Kidney (tissue), 14 donors: Measurements from ENCODE around the gene SENP1. TPM values are rescaled to one million over a fixed set of nuclear protein-coding genes. Genes with fewer than 3 reads are reported as not detected.

Experiments used
- DNase-seq, 5 donors: peaks; one replicate each; pipeline ENCODE4 v3.0.0-alpha.2; 2013 to 2020
- FAIRE-seq: peaks from 2 replicates; lab custom pipeline; 2012; peaks lifted over from hg19 to GRCh38; lab: Jason Lieb, UNC
- H3K27ac ChIP-seq, 2 donors: one replicate each; pipeline ENCODE4 v1.7.0; 2013; ENCODE audit warnings: low read depth in 2 of 2, low read length in 2 of 2, inconsistent platforms in 1 of 2
- H3K27me3 ChIP-seq: one replicate; pipeline ENCODE4 v1.7.1; 2013; ENCODE audit warnings: low read length, inconsistent platforms; ENCODE audit not compliant: control insufficient read depth, insufficient read depth
- H3K36me3 ChIP-seq, 3 donors: one replicate each; pipeline versions ENCODE4 v1.7.0 to v1.7.1; 2013; ENCODE audit warnings: low read length in 3 of 3, control low read depth in 1 of 3, inconsistent platforms in 1 of 3; ENCODE audit not compliant: insufficient read depth in 3 of 3, control insufficient read depth in 2 of 3
- H3K4me1 ChIP-seq, 3 donors: one replicate each; pipeline versions ENCODE4 v1.7.0 to v1.7.1; 2013; ENCODE audit warnings: low read length in 3 of 3, inconsistent platforms in 1 of 3, low read depth in 1 of 3; ENCODE audit not compliant: control insufficient read depth in 2 of 3, insufficient read depth in 2 of 3
- H3K4me3 ChIP-seq, 3 donors: one replicate each; pipeline versions ENCODE4 v1.7.0 to v1.8.1; 2013; ENCODE audit warnings: low read length in 3 of 3, control low read depth in 1 of 3, inconsistent platforms in 1 of 3
- H3K9ac ChIP-seq, 3 donors: one replicate each; pipeline versions ENCODE4 v1.7.0 to v1.7.1; 2013; ENCODE audit warnings: low read length in 3 of 3, control low read depth in 1 of 3, inconsistent platforms in 1 of 3
- H3K9me3 ChIP-seq, 3 donors: one replicate each; pipeline versions ENCODE4 v1.7.0 to v1.7.1; 2013; ENCODE audit warnings: low read length in 3 of 3, control low read depth in 1 of 3, inconsistent platforms in 1 of 3; ENCODE audit not compliant: control insufficient read depth in 2 of 3, insufficient read depth in 1 of 3
- intact Hi-C: fragments of 100-400 bp; cut with DNase I; formaldehyde crosslinking; loops from one replicate; pipeline ENCODE4 v1.11.1; 2022
- polyA plus RNA-seq: library from polyadenylated mRNA; stranded (reverse); fragments of 350-450 nt; fragmentation: Illumina TruSeq; extraction: RNeasy Lipid Tissue Mini Kit (QIAGEN cat#74804); gene quantifications from one replicate; pipeline ENCODE4 v1.2.3, GENCODE V29; 2014; ENCODE audit warnings: low read depth, low replicate concordance; ENCODE audit not compliant: insufficient read depth
- total RNA-seq: library from RNA; stranded (reverse); fragmentation: NEBNext Ultra II Directional; extraction: Animal tissue kit (Norgen Biotek cat#: 25700); gene quantifications from one replicate; pipeline ENCODE4 v1.2.1, GENCODE V29; 2021
- TF ChIP-seq, protein P1 (sequence below): IDR thresholded peaks from 3 replicates; pipeline ENCODE4 v1.5.1; 2012; ENCODE audit warnings: mild to moderate bottlenecking, moderate library complexity, borderline replicate concordance; ENCODE audit not compliant: insufficient read depth; ENCODE audit errors: extremely low read depth
- donor health status: control.
- donor health status: control.
- donor health status: control.
- donor health status: control.
- donor health status: control.
- donor health status: DM: yes; HTN: yes; CAD: no.
- donor health status: Normal renal cell carcinoma (clear cell type).

SENP1 gene
- total and polyA plus RNA-seq, 2 donors from 2014 or later = 3.5 to 19.4 TPM

DNA sequence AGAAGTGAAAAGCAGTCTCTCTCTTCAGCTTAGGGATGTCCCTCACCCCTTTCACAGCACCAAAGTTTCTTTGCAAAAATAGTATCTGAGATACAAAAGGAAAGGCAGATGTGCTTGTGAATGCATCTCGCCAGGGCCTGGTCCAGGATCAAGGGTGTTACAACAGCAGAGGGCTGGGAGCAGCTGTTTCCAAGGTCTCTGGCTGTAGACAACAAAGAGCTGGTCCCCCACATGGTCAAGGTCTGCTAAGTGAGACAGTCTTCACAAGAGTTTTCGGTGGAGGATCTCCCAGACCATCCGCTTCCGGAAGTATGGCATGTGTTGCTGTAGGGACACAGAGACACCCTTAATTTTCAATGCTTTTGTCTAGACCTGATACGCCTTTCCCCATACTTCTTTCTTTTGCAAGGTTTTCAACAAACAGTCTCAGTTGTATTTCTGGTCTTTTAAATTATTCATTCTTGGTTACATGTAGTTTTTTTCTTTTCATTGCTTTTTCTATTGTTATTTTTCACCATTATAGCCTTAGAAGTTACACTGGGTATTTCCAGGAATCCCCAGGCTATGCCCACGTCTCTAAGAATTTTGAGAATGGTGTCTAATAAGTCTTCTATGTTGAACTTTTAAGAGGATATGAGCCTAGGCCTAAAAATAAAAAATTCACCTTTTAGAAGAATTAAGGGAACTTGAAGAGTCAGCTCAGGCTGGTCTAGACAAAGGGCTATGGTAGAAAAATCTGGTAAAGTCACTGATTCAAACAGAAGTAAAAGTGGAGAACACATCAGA lies 60.6 kb downstream of the SENP1 start:
- intact Hi-C loops = no loop called here
- Histone ChIP-seq H3K27ac (no peak overlapping the region), H3K4me1 (no peaks in the 10 kb centered on the region), H3K4me3 (no peak overlapping the region), H3K9ac (no peak overlapping the region), H3K36me3 (peaks cover 2 to 30% (median 17%) of the 10 kb centered on the region in 3 donors), H3K27me3 (no peaks in the 10 kb centered on the region), H3K9me3 (no peaks in the 10 kb centered on the region)
- TF ChIP-seq, protein P1, sequence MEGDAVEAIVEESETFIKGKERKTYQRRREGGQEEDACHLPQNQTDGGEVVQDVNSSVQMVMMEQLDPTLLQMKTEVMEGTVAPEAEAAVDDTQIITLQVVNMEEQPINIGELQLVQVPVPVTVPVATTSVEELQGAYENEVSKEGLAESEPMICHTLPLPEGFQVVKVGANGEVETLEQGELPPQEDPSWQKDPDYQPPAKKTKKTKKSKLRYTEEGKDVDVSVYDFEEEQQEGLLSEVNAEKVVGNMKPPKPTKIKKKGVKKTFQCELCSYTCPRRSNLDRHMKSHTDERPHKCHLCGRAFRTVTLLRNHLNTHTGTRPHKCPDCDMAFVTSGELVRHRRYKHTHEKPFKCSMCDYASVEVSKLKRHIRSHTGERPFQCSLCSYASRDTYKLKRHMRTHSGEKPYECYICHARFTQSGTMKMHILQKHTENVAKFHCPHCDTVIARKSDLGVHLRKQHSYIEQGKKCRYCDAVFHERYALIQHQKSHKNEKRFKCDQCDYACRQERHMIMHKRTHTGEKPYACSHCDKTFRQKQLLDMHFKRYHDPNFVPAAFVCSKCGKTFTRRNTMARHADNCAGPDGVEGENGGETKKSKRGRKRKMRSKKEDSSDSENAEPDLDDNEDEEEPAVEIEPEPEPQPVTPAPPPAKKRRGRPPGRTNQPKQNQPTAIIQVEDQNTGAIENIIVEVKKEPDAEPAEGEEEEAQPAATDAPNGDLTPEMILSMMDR = no peak
- FAIRE-seq (no peak), DNase-seq (no peak)

GRCh38 chr12:48044396-48044795 lies 61.5 kb downstream of the SENP1 start:
- H3K9ac ChIP-seq = no peak overlapping the region
- no peak overlapping the region for H3K4me3 ChIP-seq
- FAIRE-seq = no peak
- H3K4me1 ChIP-seq = no peaks in the 10 kb centered on the region
- TF ChIP-seq, protein P1 = no peak
- intact Hi-C loops = no loop called here
- H3K36me3 ChIP-seq = peaks cover 2 to 30% (median 17%) of the 10 kb centered on the region in 3 donors
- H3K9me3 ChIP-seq = no peaks in the 10 kb centered on the region
- no peak for DNase-seq
- no peaks in the 10 kb centered on the region for H3K27me3 ChIP-seq
- no peak overlapping the region for H3K27ac ChIP-seq

GRCh38 chr12:48043771-48044170 lies 62.1 kb downstream of the SENP1 start:
- DNase-seq (no peak), FAIRE-seq (no peak)
- TF ChIP-seq, protein P1 = no peak
- H3K4me1 ChIP-seq = no peaks in the 10 kb centered on the region
- intact Hi-C loops = no loop called here
- H3K4me3 ChIP-seq = no peak overlapping the region
- peaks cover 2 to 30% (median 15%) of the 10 kb centered on the region in 3 donors for H3K36me3 ChIP-seq
- no peak overlapping the region for H3K27ac ChIP-seq
- no peaks in the 10 kb centered on the region for H3K27me3 ChIP-seq
- no peak overlapping the region for H3K9ac ChIP-seq
- no peaks in the 10 kb centered on the region for H3K9me3 ChIP-seq
